OCI-LY3 (cell line): ENCODE measurements around the gene TANGO6.

Experiments used
- H2AFZ ChIP-seq: fragments of 200-600, 300-600 bp; shearing (Covaris generic); 2 replicates; pipeline ENCODE4 v1.6.0; 2014; ENCODE audit warnings: antibody characterized with exemption, low read depth, low read length
- H3K27ac ChIP-seq: fragments of 200-600, 300-600 bp; sonication (generic); 2 replicates; pipeline ENCODE4 v1.5.1; 2014; ENCODE audit warnings: mild to moderate bottlenecking, low read length, moderate library complexity, mixed read lengths
- H3K27me3 ChIP-seq: fragments of 200-600, 300-600 bp; sonication (generic); 2 replicates; pipeline ENCODE4 v1.6.1; 2014; ENCODE audit warnings: low read depth, low read length, mixed read lengths
- H3K36me3 ChIP-seq: fragments of 200-600, 300-600 bp; sonication (generic); replicated peaks from 2 replicates; pipeline ENCODE3; 2014; ENCODE audit warnings: low read depth, low read length, mixed read lengths
- H3K4me1 ChIP-seq: fragments of 300-600, 200-600 bp; sonication (generic); 2 replicates; pipeline ENCODE4 v1.6.1; 2014; ENCODE audit warnings: low read length, mixed read lengths
- H3K4me2 ChIP-seq: fragments of 200-600, 300-600 bp; sonication (generic); 2 replicates; pipeline ENCODE4 v1.6.1; 2014; ENCODE audit warnings: low read length, mixed read lengths
- H3K4me3 ChIP-seq: fragments of 300-600, 200-600 bp; sonication (generic); 2 replicates; pipeline ENCODE4 v1.5.1; 2014; ENCODE audit warnings: antibody characterized with exemption, mild to moderate bottlenecking, low read length, moderate library complexity
- H3K79me2 ChIP-seq: fragments of 300-600, 200-600 bp; shearing (Covaris generic); 2 replicates; pipeline ENCODE4 v1.6.1; 2014; ENCODE audit warnings: mild to moderate bottlenecking, low read length, mixed read lengths
- H3K9ac ChIP-seq: fragments of 300-600, 200-600 bp; shearing (Covaris generic); 2 replicates; pipeline ENCODE4 v1.6.0; 2014; ENCODE audit warnings: mild to moderate bottlenecking, low read length, moderate library complexity
- H3K9me3 ChIP-seq: fragments of 200-600, 300-600 bp; shearing (Covaris generic); 2 replicates; pipeline ENCODE4 v1.6.1; 2014; ENCODE audit warnings: low read length, mixed read lengths; ENCODE audit not compliant: insufficient read depth
- H4K20me1 ChIP-seq: fragments of 200-600, 300-600 bp; sonication (generic); 2 replicates; pipeline ENCODE4 v1.6.1; 2016; ENCODE audit warnings: low read length, mixed read lengths; ENCODE audit not compliant: insufficient read depth
- CTCF ChIP-seq: fragments of 200-600, 300-600 bp; sonication (generic); IDR thresholded peaks from 2 replicates; pipeline ENCODE4 v1.5.1; 2014; ENCODE audit warnings: antibody characterized with exemption, low read length, low read depth
- EZH2phosphoT487 ChIP-seq: fragments of 200-600 bp; shearing (Covaris generic); IDR thresholded peaks from 2 replicates; pipeline ENCODE4 v1.6.1; 2018; ENCODE audit warnings: antibody characterized with exemption, mixed run types, low read depth

Gene TANGO6

GRCh38 chr16:68843482-68844210 lies at the start of gene TANGO6:
TANGO6 (plus strand) TSS chr16:68843531; CDS start chr16:68843618, 87 bp downstream.
- Histone ChIP-seq H3K4me2 (peak within 1 kb of the TSS; percentile 93), H3K27ac (peak within 1 kb of the TSS; percentile 86), H2AFZ (peak within 1 kb of the TSS; percentile 98), H3K4me1 (peaks cover 19% of the 10 kb centered on the region), H3K27me3 (no peaks in the 10 kb centered on the region), H3K9ac (peak within 1 kb of the TSS; percentile 99), H4K20me1 (no peaks in the 10 kb centered on the region), H3K36me3 (peaks cover under 1% of the 10 kb centered on the region), H3K4me3 (peak within 1 kb of the TSS; percentile 100), H3K9me3 (no peaks in the 10 kb centered on the region), H3K79me2 (peaks cover 36% of the 10 kb centered on the region)
- TF ChIP-seq CTCF, result peak; percentile 59
- TF ChIP-seq EZH2phosphoT487, result no peak

GRCh38 chr16:68798398-68798797 lies 44.9 kb upstream of the TANGO6 start:
- no peak overlapping the region for H3K4me2 ChIP-seq
- no peak overlapping the region for H3K9ac ChIP-seq
- peaks cover 15% of the 10 kb centered on the region for H3K4me1 ChIP-seq
- no peaks in the 10 kb centered on the region for H3K27me3 ChIP-seq
- no peak overlapping the region for H2AFZ ChIP-seq
- H3K4me3 ChIP-seq, result no peak overlapping the region
- no peaks in the 10 kb centered on the region for H4K20me1 ChIP-seq
- H3K79me2 ChIP-seq, result no peaks in the 10 kb centered on the region
- no peak for TF ChIP-seq CTCF
- TF ChIP-seq EZH2phosphoT487, result no peak
- no peak overlapping the region for H3K27ac ChIP-seq
- no peaks in the 10 kb centered on the region for H3K9me3 ChIP-seq
- no peaks in the 10 kb centered on the region for H3K36me3 ChIP-seq

GRCh38 chr16:68800257-68800875 lies 43.0 kb upstream of the TANGO6 start:
- peak overlapping the region; percentile 36 for H3K4me2 ChIP-seq
- TF ChIP-seq EZH2phosphoT487 (no peak), CTCF (peak; percentile 83)
- H2AFZ ChIP-seq, result peak overlapping the region; percentile 75
- H4K20me1 ChIP-seq, result no peaks in the 10 kb centered on the region
- H3K4me3 ChIP-seq, result no peak overlapping the region
- H3K9me3 ChIP-seq, result no peaks in the 10 kb centered on the region
- no peaks in the 10 kb centered on the region for H3K79me2 ChIP-seq
- H3K4me1 ChIP-seq, result peaks cover 15% of the 10 kb centered on the region
- no peaks in the 10 kb centered on the region for H3K36me3 ChIP-seq
- H3K27me3 ChIP-seq, result no peaks in the 10 kb centered on the region
- H3K9ac ChIP-seq, result peak overlapping the region; percentile 46; the same call in 1 of the 2 replicates
- peak overlapping the region; percentile 55; the same call in 1 of the 2 replicates for H3K27ac ChIP-seq

GRCh38 chr16:68802190-68802589 lies 41.1 kb upstream of the TANGO6 start:
- no peak overlapping the region for H3K4me3 ChIP-seq
- H3K27ac ChIP-seq, result no peak overlapping the region
- TF ChIP-seq CTCF (no peak), EZH2phosphoT487 (no peak)
- no peaks in the 10 kb centered on the region for H3K36me3 ChIP-seq
- peaks cover 15% of the 10 kb centered on the region for H3K4me1 ChIP-seq
- H3K27me3 ChIP-seq, result no peaks in the 10 kb centered on the region
- no peak overlapping the region for H3K9ac ChIP-seq
- no peaks in the 10 kb centered on the region for H4K20me1 ChIP-seq
- H3K4me2 ChIP-seq, result no peak overlapping the region
- no peak overlapping the region for H2AFZ ChIP-seq
- no peaks in the 10 kb centered on the region for H3K9me3 ChIP-seq
- H3K79me2 ChIP-seq, result no peaks in the 10 kb centered on the region
